GM23338 (cell line): ENCODE results near the gene ARL8B. TPM values are rescaled to one million over a fixed set of nuclear protein-coding genes. Genes with fewer than 3 reads are reported as not detected.

Source experiments
- ATAC-seq: fragments of 200-7000 bp; cut with Tn5 transposase; 3 replicates; pipeline ENCODE4 v1.9.1; 2020
- DNase-seq: peaks from one replicate; pipeline ENCODE4 v3.0.0-alpha.2; 2015; ENCODE audit warnings: low spot score
- H2AFZ ChIP-seq: fragments of 200-600 bp; sonication (generic); 2 replicates; pipeline ENCODE4 v1.8.0; 2016; ENCODE audit warnings: antibody characterized with exemption, mild to moderate bottlenecking, moderate library complexity
- H3F3A ChIP-seq: fragments of 200-600 bp; sonication (generic); replicated peaks from 2 replicates; pipeline ENCODE4 v1.8.0; 2017; ENCODE audit warnings: antibody characterized with exemption, mixed run types, low read depth
- H3K27ac ChIP-seq: fragments of 200-600 bp; sonication (generic); 2 replicates; pipeline ENCODE4 v1.6.1; 2016; ENCODE audit warnings: low read depth
- H3K27me3 ChIP-seq: fragments of 200-600 bp; sonication (generic); 2 replicates; pipeline ENCODE4 v1.8.0; 2016; ENCODE audit warnings: mild to moderate bottlenecking, mixed run types, moderate library complexity; ENCODE audit not compliant: insufficient read depth
- H3K36me3 ChIP-seq: fragments of 200-600 bp; sonication (generic); 2 replicates; pipeline ENCODE4 v1.8.0; 2016; ENCODE audit warnings: mild to moderate bottlenecking; ENCODE audit not compliant: insufficient read depth
- H3K4me1 ChIP-seq: fragments of 200-600 bp; sonication (generic); 2 replicates; pipeline ENCODE4 v1.8.0; 2016; ENCODE audit warnings: mild to moderate bottlenecking, moderate library complexity; ENCODE audit not compliant: insufficient read depth
- H3K4me2 ChIP-seq: fragments of 200-600 bp; sonication (generic); 2 replicates; pipeline ENCODE4 v1.7.1; 2017; ENCODE audit warnings: mixed run types
- H3K4me3 ChIP-seq: fragments of 200-600 bp; sonication (generic); 2 replicates; pipeline ENCODE4 v1.6.1; 2016; ENCODE audit warnings: mixed run types
- H3K79me2 ChIP-seq: fragments of 200-600 bp; sonication (generic); replicated peaks from 2 replicates; pipeline ENCODE4 v1.8.0; 2017; ENCODE audit warnings: mild to moderate bottlenecking; ENCODE audit not compliant: insufficient read depth
- H3K9me2 ChIP-seq: fragments of 200-600 bp; sonication (generic); 2 replicates; pipeline ENCODE4 v1.8.0; 2017; ENCODE audit not compliant: insufficient read depth
- H4K20me1 ChIP-seq: fragments of 200-600 bp; sonication (generic); replicated peaks from 2 replicates; pipeline ENCODE4 v1.8.0; 2017; ENCODE audit warnings: mild to moderate bottlenecking; ENCODE audit not compliant: insufficient read depth
- H3K27ac Mint-ChIP-seq: 2 replicates; pipeline ENCODE4 v1.8.0; 2020; ENCODE audit warnings: inconsistent platforms, mild to moderate bottlenecking, moderate library complexity, mixed read lengths
- H3K27me3 Mint-ChIP-seq: 3 replicates; pipeline ENCODE4 v1.8.0; 2022; ENCODE audit warnings: low read depth, mild to moderate bottlenecking, moderate library complexity, mixed read lengths, inconsistent platforms; ENCODE audit not compliant: insufficient read depth, poor library complexity
- H3K36me3 Mint-ChIP-seq: 3 replicates; pipeline ENCODE4 v1.8.0; 2021; ENCODE audit warnings: low read depth, mild to moderate bottlenecking, inconsistent platforms, moderate library complexity, mixed read lengths
- H3K4me1 Mint-ChIP-seq: 3 replicates; pipeline ENCODE4 v1.8.0; 2020; ENCODE audit warnings: mild to moderate bottlenecking, inconsistent platforms, mixed read lengths
- H3K4me3 Mint-ChIP-seq: 3 replicates; pipeline ENCODE4 v1.8.0; 2021; ENCODE audit warnings: moderate library complexity, mild to moderate bottlenecking, inconsistent platforms, mixed read lengths
- H3K9me3 Mint-ChIP-seq: 3 replicates; pipeline ENCODE4 v1.8.0; 2020; ENCODE audit warnings: moderate library complexity, mild to moderate bottlenecking, inconsistent platforms, mixed read lengths
- CREB1 ChIP-seq: fragments of 250-450 bp; sonication (Bioruptor Pico); IDR thresholded peaks from 2 replicates; pipeline ENCODE4 v1.5.0; 2020; ENCODE audit warnings: low read depth, mild to moderate bottlenecking, moderate library complexity
- EZH2 ChIP-seq: fragments of 200-600 bp; sonication (generic); IDR thresholded peaks from one replicate; pipeline ENCODE4 v1.8.0; 2017; ENCODE audit warnings: antibody characterized with exemption, mild to moderate bottlenecking, low read depth; ENCODE audit not compliant: unreplicated experiment
- EZH2phosphoT487 ChIP-seq: fragments of 200-600 bp; sonication (generic); IDR thresholded peaks from one replicate; pipeline ENCODE4 v1.8.1; 2018; ENCODE audit warnings: antibody characterized with exemption; ENCODE audit not compliant: unreplicated experiment
- JUNB ChIP-seq: IDR thresholded peaks from one replicate; pipeline ENCODE4 v1.6.1; 2016; ENCODE audit warnings: antibody characterized with exemption; ENCODE audit not compliant: unreplicated experiment
- NANOG ChIP-seq: IDR thresholded peaks from 2 replicates; pipeline ENCODE4 v1.6.1; 2016; ENCODE audit warnings: antibody characterized with exemption, borderline replicate concordance
- POLR2AphosphoS5 ChIP-seq: IDR thresholded peaks from 2 replicates; pipeline ENCODE4 v1.6.1; 2016; ENCODE audit warnings: antibody characterized with exemption, low read depth
- STAT1 ChIP-seq: IDR thresholded peaks from one replicate; pipeline ENCODE4 v1.6.1; 2016; ENCODE audit warnings: antibody characterized with exemption; ENCODE audit not compliant: unreplicated experiment
- ZNF114 ChIP-seq: fragments of 250-450 bp; sonication (Bioruptor Pico); IDR thresholded peaks from 2 replicates; pipeline ENCODE4 v1.5.0; 2020; ENCODE audit warnings: mild to moderate bottlenecking, moderate library complexity
- ZNF331 ChIP-seq: fragments of 250-450 bp; sonication (Bioruptor Pico); IDR thresholded peaks from 2 replicates; pipeline ENCODE4 v1.5.0; 2020; ENCODE audit warnings: low read depth, mild to moderate bottlenecking, moderate library complexity
- ZNF462 ChIP-seq: fragments of 250-450 bp; sonication (Bioruptor Pico); IDR thresholded peaks from 2 replicates; pipeline ENCODE4 v1.5.0; 2020; ENCODE audit warnings: mild to moderate bottlenecking, moderate library complexity
- polyA plus RNA-seq: library from polyadenylated mRNA; unstranded; fragments of >200 nt; fragmentation: Nextera tagmentation; extraction: Ambion mirVana; gene quantifications from 2 replicates; pipeline ENCODE4 v1.2.1, GENCODE V29; 2016
- total RNA-seq: library from RNA; depleted of rRNA; stranded (reverse); fragments of >200 nt; shearing (Covaris generic); gene quantifications from 2 replicates; pipeline ENCODE4 v1.2.3, GENCODE V29; 2014
- TF ChIP-seq, protein P1 (sequence below), 2 experiments: fragments of 200-600 bp in 1 of 2; sonication (generic) in 1 of 2; conservative IDR thresholded peaks; 2 replicates each; pipeline versions ENCODE4 v1.5.1 to v1.6.1; 2016 to 2017; ENCODE audit warnings: antibody characterized with exemption in 2 of 2, low read depth in 2 of 2, mild to moderate bottlenecking in 2 of 2, moderate library complexity in 1 of 2
- TF ChIP-seq, protein P2 (sequence below): IDR thresholded peaks from 2 replicates; pipeline ENCODE4 v1.6.1; 2016; ENCODE audit warnings: antibody characterized with exemption
- TF ChIP-seq, protein P3 (sequence below): IDR thresholded peaks from one replicate; pipeline ENCODE4 v1.6.1; 2018; ENCODE audit warnings: antibody characterized with exemption; ENCODE audit not compliant: unreplicated experiment

ARL8B gene
- total and polyA plus RNA-seq, 2 experiments from 2014 or later, result 25.5 to 40.8 TPM

DNA sequence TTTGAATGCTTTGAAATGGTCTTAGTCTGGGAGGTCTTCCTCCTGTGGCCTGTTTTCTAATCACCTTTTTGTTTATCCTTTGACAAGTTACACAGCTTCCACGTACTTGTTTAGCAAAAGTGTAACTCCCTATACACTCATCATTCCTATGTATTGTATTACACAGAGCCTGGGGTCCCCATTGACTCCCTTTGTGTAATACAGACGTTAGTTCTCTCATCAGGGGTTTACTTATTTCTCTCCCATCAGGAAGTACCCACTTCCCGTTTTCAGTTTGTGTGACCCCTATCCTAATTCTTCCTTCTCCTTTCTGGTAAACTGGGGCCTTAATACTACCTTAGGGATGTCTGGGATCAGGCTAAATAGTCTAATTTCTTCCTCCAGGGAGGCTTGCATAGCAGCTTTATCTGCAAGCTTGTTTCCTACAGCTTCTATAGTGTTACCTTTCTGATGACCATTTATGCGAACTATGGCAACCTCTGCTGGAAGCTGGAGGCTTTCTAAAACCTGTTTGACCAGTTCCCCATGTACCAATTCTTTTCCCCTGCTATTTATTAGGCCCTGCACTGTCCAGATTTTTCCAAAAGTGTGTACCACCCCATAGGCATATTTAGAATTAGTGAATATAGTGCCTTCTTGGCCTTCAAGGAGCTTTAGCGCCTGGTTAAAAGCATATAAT lies 22.4 kb downstream of the ARL8B start:
- peaks cover 72% of the 10 kb centered on the region for H3K36me3 Mint-ChIP-seq
- Histone ChIP-seq H3K4me1 (no peaks in the 10 kb centered on the region), H4K20me1 (peaks cover 4% of the 10 kb centered on the region; the same call in 1 of the 2 replicates), H3K36me3 (no peaks in the 10 kb centered on the region; the same call in 1 of the 2 replicates), H3K79me2 (peaks cover 97% of the 10 kb centered on the region), H3K27me3 (no peaks in the 10 kb centered on the region), H3K4me2 (no peak overlapping the region), H3F3A (no peaks in the 10 kb centered on the region), H2AFZ (no peak overlapping the region), H3K9me2 (no peaks in the 10 kb centered on the region), H3K4me3 (no peak overlapping the region), H3K27ac (no peak overlapping the region)
- H3K27me3 Mint-ChIP-seq, result no peaks in the 10 kb centered on the region
- no peak overlapping the region for H3K4me3 Mint-ChIP-seq
- H3K9me3 Mint-ChIP-seq, result peaks cover 58% of the 10 kb centered on the region
- TF ChIP-seq ZNF331 (no peak), POLR2AphosphoS5 (no peak), STAT1 (no peak), EZH2phosphoT487 (no peak), EZH2 (no peak), ZNF462 (CRISPR knock-in tag) (no peak), JUNB (no peak), NANOG (no peak), ZNF114 (CRISPR knock-in tag) (no peak), CREB1 (CRISPR knock-in tag) (no peak)
- TF ChIP-seq, protein P1, sequence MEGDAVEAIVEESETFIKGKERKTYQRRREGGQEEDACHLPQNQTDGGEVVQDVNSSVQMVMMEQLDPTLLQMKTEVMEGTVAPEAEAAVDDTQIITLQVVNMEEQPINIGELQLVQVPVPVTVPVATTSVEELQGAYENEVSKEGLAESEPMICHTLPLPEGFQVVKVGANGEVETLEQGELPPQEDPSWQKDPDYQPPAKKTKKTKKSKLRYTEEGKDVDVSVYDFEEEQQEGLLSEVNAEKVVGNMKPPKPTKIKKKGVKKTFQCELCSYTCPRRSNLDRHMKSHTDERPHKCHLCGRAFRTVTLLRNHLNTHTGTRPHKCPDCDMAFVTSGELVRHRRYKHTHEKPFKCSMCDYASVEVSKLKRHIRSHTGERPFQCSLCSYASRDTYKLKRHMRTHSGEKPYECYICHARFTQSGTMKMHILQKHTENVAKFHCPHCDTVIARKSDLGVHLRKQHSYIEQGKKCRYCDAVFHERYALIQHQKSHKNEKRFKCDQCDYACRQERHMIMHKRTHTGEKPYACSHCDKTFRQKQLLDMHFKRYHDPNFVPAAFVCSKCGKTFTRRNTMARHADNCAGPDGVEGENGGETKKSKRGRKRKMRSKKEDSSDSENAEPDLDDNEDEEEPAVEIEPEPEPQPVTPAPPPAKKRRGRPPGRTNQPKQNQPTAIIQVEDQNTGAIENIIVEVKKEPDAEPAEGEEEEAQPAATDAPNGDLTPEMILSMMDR (conservative IDR thresholded peaks at IDR 0.05; ENCODE audit: low read depth in 2 of 2), result no peak
- TF ChIP-seq, protein P2, sequence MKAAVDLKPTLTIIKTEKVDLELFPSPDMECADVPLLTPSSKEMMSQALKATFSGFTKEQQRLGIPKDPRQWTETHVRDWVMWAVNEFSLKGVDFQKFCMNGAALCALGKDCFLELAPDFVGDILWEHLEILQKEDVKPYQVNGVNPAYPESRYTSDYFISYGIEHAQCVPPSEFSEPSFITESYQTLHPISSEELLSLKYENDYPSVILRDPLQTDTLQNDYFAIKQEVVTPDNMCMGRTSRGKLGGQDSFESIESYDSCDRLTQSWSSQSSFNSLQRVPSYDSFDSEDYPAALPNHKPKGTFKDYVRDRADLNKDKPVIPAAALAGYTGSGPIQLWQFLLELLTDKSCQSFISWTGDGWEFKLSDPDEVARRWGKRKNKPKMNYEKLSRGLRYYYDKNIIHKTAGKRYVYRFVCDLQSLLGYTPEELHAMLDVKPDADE, result no peak
- TF ChIP-seq, protein P3, sequence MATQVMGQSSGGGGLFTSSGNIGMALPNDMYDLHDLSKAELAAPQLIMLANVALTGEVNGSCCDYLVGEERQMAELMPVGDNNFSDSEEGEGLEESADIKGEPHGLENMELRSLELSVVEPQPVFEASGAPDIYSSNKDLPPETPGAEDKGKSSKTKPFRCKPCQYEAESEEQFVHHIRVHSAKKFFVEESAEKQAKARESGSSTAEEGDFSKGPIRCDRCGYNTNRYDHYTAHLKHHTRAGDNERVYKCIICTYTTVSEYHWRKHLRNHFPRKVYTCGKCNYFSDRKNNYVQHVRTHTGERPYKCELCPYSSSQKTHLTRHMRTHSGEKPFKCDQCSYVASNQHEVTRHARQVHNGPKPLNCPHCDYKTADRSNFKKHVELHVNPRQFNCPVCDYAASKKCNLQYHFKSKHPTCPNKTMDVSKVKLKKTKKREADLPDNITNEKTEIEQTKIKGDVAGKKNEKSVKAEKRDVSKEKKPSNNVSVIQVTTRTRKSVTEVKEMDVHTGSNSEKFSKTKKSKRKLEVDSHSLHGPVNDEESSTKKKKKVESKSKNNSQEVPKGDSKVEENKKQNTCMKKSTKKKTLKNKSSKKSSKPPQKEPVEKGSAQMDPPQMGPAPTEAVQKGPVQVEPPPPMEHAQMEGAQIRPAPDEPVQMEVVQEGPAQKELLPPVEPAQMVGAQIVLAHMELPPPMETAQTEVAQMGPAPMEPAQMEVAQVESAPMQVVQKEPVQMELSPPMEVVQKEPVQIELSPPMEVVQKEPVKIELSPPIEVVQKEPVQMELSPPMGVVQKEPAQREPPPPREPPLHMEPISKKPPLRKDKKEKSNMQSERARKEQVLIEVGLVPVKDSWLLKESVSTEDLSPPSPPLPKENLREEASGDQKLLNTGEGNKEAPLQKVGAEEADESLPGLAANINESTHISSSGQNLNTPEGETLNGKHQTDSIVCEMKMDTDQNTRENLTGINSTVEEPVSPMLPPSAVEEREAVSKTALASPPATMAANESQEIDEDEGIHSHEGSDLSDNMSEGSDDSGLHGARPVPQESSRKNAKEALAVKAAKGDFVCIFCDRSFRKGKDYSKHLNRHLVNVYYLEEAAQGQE, result no peak
- ATAC-seq (no peak), DNase-seq (no peak)
- no peak overlapping the region for H3K27ac Mint-ChIP-seq
- no peaks in the 10 kb centered on the region for H3K4me1 Mint-ChIP-seq
